SK-N-SH (cell line): ENCODE results near the gene ALPL. TPM values are rescaled to one million over a fixed set of nuclear protein-coding genes. Genes with fewer than 3 reads are reported as not detected.

ENCODE experiments used
- CTCF ChIA-PET: fragments of 300-600, 350-600 bp; formaldehyde crosslinking; extraction: SDS; loops from one replicate; lab custom pipeline; 2021; lab: Yijun Ruan, JAX
- POLR2A ChIA-PET: fragments of 350-600 bp; sonication (Branson Sonifier 250); formaldehyde crosslinking; extraction: SDS; loops from one replicate; lab custom pipeline; 2020; ENCODE audit warnings: antibody characterized with exemption, inconsistent platforms; lab: Yijun Ruan, JAX
- DNase-seq: peaks from one replicate; pipeline ENCODE4 v3.0.0; 2012
- H2AFZ ChIP-seq: fragments of 200-600 bp; sonication (generic); 2 replicates; pipeline ENCODE4 v1.8.1; 2016; ENCODE audit warnings: antibody characterized with exemption, mild to moderate bottlenecking, low read depth
- H3F3A ChIP-seq: fragments of 200-600 bp; sonication (generic); replicated peaks from 2 replicates; pipeline ENCODE3; 2016; ENCODE audit warnings: antibody characterized with exemption, mild to moderate bottlenecking; ENCODE audit not compliant: insufficient read depth
- H3K27ac ChIP-seq, 2 experiments: fragments of 200-500 bp in 1 of 2; fragments of 200-600 bp in 1 of 2; sonication (Bioruptor generic) in 1 of 2; sonication (generic), shearing (Covaris generic) in 1 of 2; 2 replicates each; pipeline versions ENCODE4 v1.5.1 to v1.6.1; 2014 to 2016; ENCODE audit warnings: low read depth in 2 of 2, inconsistent platforms in 1 of 2, low read length in 1 of 2, mild to moderate bottlenecking in 1 of 2, mixed read lengths in 1 of 2
- H3K27me3 ChIP-seq: fragments of 200-600 bp; sonication (generic), shearing (Covaris generic); 2 replicates; pipeline ENCODE4 v1.6.1; 2016; ENCODE audit warnings: mixed run types; ENCODE audit not compliant: insufficient read depth
- H3K36me3 ChIP-seq, 2 experiments: fragments of 200-500 bp in 1 of 2; fragments of 200-600 bp in 1 of 2; sonication (Bioruptor generic) in 1 of 2; sonication (generic) in 1 of 2; replicated peaks in 1 of 2; 2 replicates each; pipeline versions ENCODE3 to v1.5.1; 2014 to 2016; ENCODE audit warnings: low read length in 1 of 2, mild to moderate bottlenecking in 1 of 2; ENCODE audit not compliant: insufficient read depth in 2 of 2, control insufficient read depth in 1 of 2
- H3K4me1 ChIP-seq, 2 experiments: fragments of 200-500 bp in 1 of 2; fragments of 200-600 bp in 1 of 2; sonication (Bioruptor generic) in 1 of 2; sonication (generic), shearing (Covaris generic) in 1 of 2; 2 replicates each; pipeline versions ENCODE4 v1.5.1 to v1.6.1; 2014 to 2016; ENCODE audit warnings: low read depth in 1 of 2, low read length in 1 of 2, mixed run types in 1 of 2; ENCODE audit not compliant: insufficient read depth in 2 of 2, control insufficient read depth in 1 of 2
- H3K4me2 ChIP-seq: fragments of 200-600 bp; sonication (generic), shearing (Covaris generic); 2 replicates; pipeline ENCODE4 v1.6.1; 2017; ENCODE audit warnings: mixed run types
- H3K4me3 ChIP-seq, 2 experiments: fragments of 200-500 bp in 1 of 2; fragments of 200-600 bp in 1 of 2; sonication (Bioruptor generic) in 1 of 2; sonication (generic), shearing (Covaris generic) in 1 of 2; 2 replicates each; pipeline versions ENCODE4 v1.5.1 to v1.8.1; 2014 to 2016; ENCODE audit warnings: low read depth in 2 of 2, inconsistent platforms in 1 of 2, low read length in 1 of 2, mild to moderate bottlenecking in 1 of 2, mixed read lengths in 1 of 2, moderate library complexity in 1 of 2
- H3K79me2 ChIP-seq: fragments of 200-600 bp; sonication (generic); 2 replicates; pipeline ENCODE4 v1.8.1; 2017; ENCODE audit warnings: mild to moderate bottlenecking; ENCODE audit not compliant: insufficient read depth
- H3K9ac ChIP-seq: fragments of 200-600 bp; sonication (generic); 2 replicates; pipeline ENCODE4 v1.6.1; 2017; ENCODE audit warnings: mixed run types
- H3K9me2 ChIP-seq: fragments of 200-600 bp; sonication (generic); 2 replicates; pipeline ENCODE4 v1.6.1; 2017; ENCODE audit warnings: mixed run types
- H3K9me3 ChIP-seq: fragments of 200-600 bp; sonication (generic); 2 replicates; pipeline ENCODE4 v1.6.1; 2017; ENCODE audit warnings: mixed run types, mild to moderate bottlenecking, moderate library complexity
- H4K20me1 ChIP-seq: fragments of 200-600 bp; sonication (generic); 2 replicates; pipeline ENCODE4 v1.6.1; 2017; ENCODE audit warnings: mild to moderate bottlenecking, mixed run types; ENCODE audit not compliant: insufficient read depth
- CHD2 ChIP-seq: fragments of 150-350 bp; IDR thresholded peaks from 2 replicates; pipeline ENCODE4 v1.6.1; 2018; ENCODE audit warnings: low read length; ENCODE audit not compliant: partially characterized antibody
- CTCF ChIP-seq: fragments of 200-600 bp; sonication (generic); IDR thresholded peaks from 2 replicates; pipeline ENCODE4 v1.6.1; 2017; ENCODE audit warnings: antibody characterized with exemption, mild to moderate bottlenecking, moderate library complexity
- FOSL2 ChIP-seq: IDR thresholded peaks from 2 replicates; pipeline ENCODE4 v1.4.0; 2012; ENCODE audit warnings: low read depth, mild to moderate bottlenecking, moderate library complexity, borderline replicate concordance
- FOXJ3 ChIP-seq: sonication (generic); formaldehyde crosslinking; IDR thresholded peaks from 2 replicates; pipeline ENCODE4 v1.5.1; 2020; ENCODE audit warnings: mild to moderate bottlenecking, missing genetic modification reagents
- GABPA ChIP-seq: IDR thresholded peaks from 2 replicates; pipeline ENCODE4 v1.4.0; 2012; ENCODE audit warnings: low read depth, mild to moderate bottlenecking
- GATA2 ChIP-seq: sonication (generic); formaldehyde crosslinking; IDR thresholded peaks from 2 replicates; pipeline ENCODE4 v1.5.0; 2020; ENCODE audit warnings: mild to moderate bottlenecking, missing genetic modification reagents
- JUND ChIP-seq: IDR thresholded peaks from 2 replicates; pipeline ENCODE4 v1.4.0; 2012
- MAX ChIP-seq: IDR thresholded peaks from 2 replicates; pipeline ENCODE4 v1.4.0; 2012; ENCODE audit warnings: low read depth
- MXI1 ChIP-seq: IDR thresholded peaks from 2 replicates; pipeline ENCODE4 v1.6.1; 2012; ENCODE audit warnings: mild to moderate bottlenecking, low read depth, low read length, improper control_type of control experiment
- NRF1 ChIP-seq: IDR thresholded peaks from 2 replicates; pipeline ENCODE4 v1.6.1; 2012; ENCODE audit warnings: low read depth, mild to moderate bottlenecking, low read length
- PBX3 ChIP-seq: IDR thresholded peaks from 2 replicates; pipeline ENCODE4; 2012
- RAD21 ChIP-seq: IDR thresholded peaks from 2 replicates; pipeline ENCODE4 v1.6.1; 2012; ENCODE audit warnings: mild to moderate bottlenecking, low read length
- RCOR1 ChIP-seq: fragments of 150-350 bp; IDR thresholded peaks from 2 replicates; pipeline ENCODE4 v1.6.1; 2017; ENCODE audit warnings: antibody characterized with exemption, low read length
- REST ChIP-seq: IDR thresholded peaks from 2 replicates; pipeline ENCODE4 v1.6.1; 2012; ENCODE audit warnings: mild to moderate bottlenecking, low read depth, low read length, moderate library complexity
- SIN3A ChIP-seq: IDR thresholded peaks from 2 replicates; pipeline ENCODE4 v1.6.1; 2012; ENCODE audit warnings: low read depth, mild to moderate bottlenecking, low read length, moderate library complexity, borderline replicate concordance
- SMC3 ChIP-seq: IDR thresholded peaks from 2 replicates; pipeline ENCODE4 v1.6.1; 2012; ENCODE audit warnings: low read depth, low read length, improper control_type of control experiment
- TCF12 ChIP-seq: IDR thresholded peaks from 2 replicates; pipeline ENCODE4 v1.4.0; 2012
- WGBS: methylation state at CpG from one replicate; pipeline ENCODE4 v1.1.6; 2017; ENCODE audit warnings: low lambda C conversion rate; 5-methylcytosine and 5-hydroxymethylcytosine counted together
- polyA plus RNA-seq, 3 experiments: library from polyadenylated mRNA; depleted of rRNA; stranded (reverse); fragments of >200 nt; gene quantifications; 2 replicates each; pipeline ENCODE4 v1.2.3, GENCODE V29; 2012

The ALPL gene
- polyA plus RNA-seq, 1 of the 3 experiments (the other 2 are of a cell fraction) = 0.69 TPM

GRCh38 chr1:21537511-21537931 lies 28.3 kb downstream of the ALPL start:
- no peak overlapping the region for H3K27ac ChIP-seq
- no peaks in the 10 kb centered on the region for H3K9me2 ChIP-seq
- H3K4me1 ChIP-seq = no peaks in the 10 kb centered on the region; a peak in 1 of 4 replicates
- TF ChIP-seq SIN3A (no peak), SMC3 (no peak), PBX3 (no peak), FOSL2 (no peak), MXI1 (no peak), RAD21 (no peak), CTCF (no peak), RCOR1 (no peak), FOXJ3 (CRISPR knock-in tag) (no peak), GABPA (no peak), NRF1 (no peak), REST (no peak), TCF12 (no peak), GATA2 (CRISPR knock-in tag) (no peak), CHD2 (no peak), JUND (no peak), MAX (no peak)
- no peak overlapping the region for H2AFZ ChIP-seq
- no peaks in the 10 kb centered on the region for H3K36me3 ChIP-seq
- H3K27me3 ChIP-seq = peaks cover 6% of the 10 kb centered on the region; the same call in 1 of the 2 replicates
- POLR2A ChIA-PET = interaction anchor here (0.5 kb wide), 1 partner anchor 497 kb away, joined by 3 read pairs; no protein-coding TSS in a partner anchor
- no peaks in the 10 kb centered on the region for H4K20me1 ChIP-seq
- H3K4me2 ChIP-seq = no peak overlapping the region
- no peaks in the 10 kb centered on the region for H3K9me3 ChIP-seq
- CTCF ChIA-PET = interaction anchor here (1.0 to 1.6 kb wide), 3 partner anchors 12 to 167 kb away, joined by 3 to 7 read pairs (median 6); no protein-coding TSS in a partner anchor
- H3K4me3 ChIP-seq = no peak overlapping the region
- H3K79me2 ChIP-seq = no peaks in the 10 kb centered on the region
- H3F3A ChIP-seq = no peaks in the 10 kb centered on the region
- H3K9ac ChIP-seq = no peak overlapping the region
- WGBS = 86% methylated on average over 7 of the region's 12 CpGs
- no peak for DNase-seq
